Right renal cortex interstitium (tissue), 3 donors: ENCODE data around the gene SLC17A2. TPM values are rescaled to one million over a fixed set of nuclear protein-coding genes. Genes with fewer than 3 reads are reported as not detected.

ENCODE experiments used
- DNase-seq, 3 donors: peaks; one replicate each; pipeline ENCODE4 v3.0.0-alpha.2; 2013; ENCODE audit warnings: low read depth in 3 of 3, low spot score in 2 of 3
- polyA plus RNA-seq, 3 donors: library from polyadenylated mRNA; unstranded; fragments of 120-200 nt; gene quantifications; one replicate each; pipeline ENCODE4 v1.2.1, GENCODE V29; 2013; ENCODE audit not compliant: insufficient read length in 3 of 3

The SLC17A2 gene
- polyA plus RNA-seq, result under 1 TPM; 0.35 to 0.74 (median 0.58) TPM

GRCh38 chr6:25930532-25931410, at the start of gene SLC17A2:
Gene SLC17A2 (minus strand): TSS chr6:25930691. CDS start chr6:25925796, 4,895 bp downstream.
- DNase-seq, result no peak

GRCh38 chr6:25975923-25976560, 45.6 kb upstream of the SLC17A2 start:
- no peak for DNase-seq

GRCh38 chr6:25973923-25974555, 43.5 kb upstream of the SLC17A2 start:
- DNase-seq, result no peak

- DNase-seq, result no peak
Observed at GRCh38 chr6:25972902-25973301, 42.4 kb upstream of the SLC17A2 start.

- no peak for DNase-seq
Observed at GRCh38 chr6:25972128-25972527, 41.6 kb upstream of the SLC17A2 start.

GRCh38 chr6:25971187-25971821, 40.8 kb upstream of the SLC17A2 start:
- peak in 1 of 3 donors; percentile 59 for DNase-seq

- DNase-seq, result no peak
Observed at GRCh38 chr6:25968769-25969168, 38.3 kb upstream of the SLC17A2 start.

- no peak for DNase-seq
Observed at GRCh38 chr6:25966711-25967110, 36.2 kb upstream of the SLC17A2 start.

- no peak for DNase-seq
Observed at GRCh38 chr6:25965058-25965457, 34.6 kb upstream of the SLC17A2 start.

GRCh38 chr6:25963426-25964123, 33.1 kb upstream of the SLC17A2 start:
- DNase-seq, result no peak

GRCh38 chr6:25962149-25963127, 31.9 kb upstream of the SLC17A2 start, which contains the start of gene TRIM38:
Gene TRIM38 (plus strand): TSS chr6:25962802. CDS start chr6:25966523, 3,721 bp downstream.
- peak; percentile 61 to 80 (median 78) for DNase-seq

- DNase-seq, result no peak
Observed at GRCh38 chr6:25961619-25962148, 31.2 kb upstream of the SLC17A2 start.

- no peak for DNase-seq
Observed at GRCh38 chr6:25960734-25961133, 30.2 kb upstream of the SLC17A2 start.

GRCh38 chr6:25959890-25960536, 29.5 kb upstream of the SLC17A2 start:
- no peak for DNase-seq

GRCh38 chr6:25958700-25959162, 28.2 kb upstream of the SLC17A2 start:
- no peak for DNase-seq

GRCh38 chr6:25956226-25956625, 25.7 kb upstream of the SLC17A2 start:
- DNase-seq, result no peak

- no peak for DNase-seq
Observed at GRCh38 chr6:25954756-25955155, 24.3 kb upstream of the SLC17A2 start.

GRCh38 chr6:25953733-25954132, 23.2 kb upstream of the SLC17A2 start:
- no peak for DNase-seq
